HEK293 (cell line): Measurements from ENCODE around the gene ERICH4.
"Not testable (repeated sequence)": the region's sequence is repeated elsewhere in the genome, so short reads cannot be mapped to it uniquely, and the experiment has no call there.

Source experiments
- CTCF ChIP-seq: fragments of 450-650 bp; formaldehyde crosslinking; IDR thresholded peaks from 2 replicates; pipeline ENCODE4 v1.5.1; 2016; ENCODE audit warnings: missing biosample characterization, missing genetic modification characterization
- KLF16 ChIP-seq: fragments of 450-650 bp; formaldehyde crosslinking; IDR thresholded peaks from 2 replicates; pipeline ENCODE4 v1.5.1; 2017; ENCODE audit warnings: missing biosample characterization, missing genetic modification characterization
- KLF9 ChIP-seq: fragments of 450-650 bp; formaldehyde crosslinking; IDR thresholded peaks from 2 replicates; pipeline ENCODE4 v1.5.1; 2016; ENCODE audit warnings: missing biosample characterization, missing genetic modification characterization, low read depth
- MZF1 ChIP-seq: fragments of 450-650 bp; formaldehyde crosslinking; IDR thresholded peaks from 2 replicates; pipeline ENCODE4 v1.5.1; 2017; ENCODE audit warnings: missing biosample characterization, missing genetic modification characterization, borderline replicate concordance
- REST ChIP-seq: fragments of 450-650 bp; formaldehyde crosslinking; IDR thresholded peaks from 2 replicates; pipeline ENCODE4 v1.5.1; 2016; ENCODE audit warnings: missing biosample characterization, missing genetic modification characterization
- ZBTB49 ChIP-seq: fragments of 450-650 bp; formaldehyde crosslinking; IDR thresholded peaks from 2 replicates; pipeline ENCODE4 v1.5.1; 2016; ENCODE audit warnings: missing biosample characterization, missing genetic modification characterization, low read depth
- ZNF140 ChIP-seq: fragments of 450-650 bp; formaldehyde crosslinking; IDR thresholded peaks from 2 replicates; pipeline ENCODE4 v1.5.1; 2016; ENCODE audit warnings: missing biosample characterization, missing genetic modification characterization
- ZNF202 ChIP-seq: fragments of 450-650 bp; formaldehyde crosslinking; IDR thresholded peaks from 2 replicates; pipeline ENCODE4 v1.5.1; 2016; ENCODE audit warnings: missing biosample characterization, missing genetic modification characterization, borderline replicate concordance
- ZNF350 ChIP-seq: fragments of 450-650 bp; formaldehyde crosslinking; IDR thresholded peaks from 2 replicates; pipeline ENCODE4 v1.5.0; 2017; ENCODE audit warnings: missing biosample characterization, mild to moderate bottlenecking, missing genetic modification characterization
- ZNF426 ChIP-seq: fragments of 450-650 bp; formaldehyde crosslinking; IDR thresholded peaks from 2 replicates; pipeline ENCODE4 v1.5.1; 2017; ENCODE audit warnings: missing biosample characterization, missing genetic modification characterization, mild to moderate bottlenecking, inconsistent platforms, moderate library complexity
- ZNF629 ChIP-seq: fragments of 450-650 bp; formaldehyde crosslinking; IDR thresholded peaks from 2 replicates; pipeline ENCODE4 v1.5.1; 2017; ENCODE audit warnings: missing biosample characterization, missing genetic modification characterization

- not testable (repeated sequence) for TF ChIP-seq CTCF (tag by site-specific recombination); ZNF629 (tag by site-specific recombination); ZNF202 (tag by site-specific recombination); REST (tag by site-specific recombination); KLF9 (tag by site-specific recombination); ZNF426 (tag by site-specific recombination); ZNF140; KLF16 (tag by site-specific recombination); ZNF350 (tag by site-specific recombination); MZF1 (tag by site-specific recombination); ZBTB49 (tag by site-specific recombination)
These were observed 7.6 kb upstream of the ERICH4 start for GRCh38 chr19:41435376-41435775.
